SIG-M5 treated with dmso at 0.1 percent for 504 hours (cell line): ENCODE data around the gene SNRNP35.
"Not testable (repeated sequence)": the region's sequence is repeated elsewhere in the genome, so short reads cannot be mapped to it uniquely, and the experiment has no call there.

Experiments used
- DNase-seq: peaks from one replicate; lab custom pipeline; 2025; ENCODE audit not compliant: unreplicated experiment; lab: John Stamatoyannopoulos, UW

Gene SNRNP35

GRCh38 chr12:123446333-123446713, 11.6 kb upstream of the SNRNP35 start:
- no peak for DNase-seq

GRCh38 chr12:123449249-123449733, 8.6 kb upstream of the SNRNP35 start:
- DNase-seq: no peak

DNA sequence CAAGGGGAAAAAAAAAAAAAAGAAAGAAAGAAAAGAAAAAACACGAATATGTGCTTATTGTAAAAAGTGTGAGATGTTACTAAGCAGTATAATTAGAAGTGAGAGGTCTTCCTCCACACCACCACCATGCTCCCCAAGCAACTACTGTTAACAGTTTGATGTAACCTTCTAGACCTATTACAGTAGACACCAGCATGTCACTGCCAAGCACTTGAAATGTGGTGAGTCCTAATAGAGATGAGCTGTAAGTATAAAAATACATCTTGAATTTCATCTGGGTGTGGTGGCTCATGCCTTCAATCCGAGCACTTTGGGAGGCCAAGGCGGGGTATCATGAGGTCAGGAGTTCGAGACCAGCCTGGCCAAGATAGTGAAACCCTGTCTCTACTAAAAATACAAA, 8.1 kb upstream of the SNRNP35 start:
- DNase-seq: no peak

DNA sequence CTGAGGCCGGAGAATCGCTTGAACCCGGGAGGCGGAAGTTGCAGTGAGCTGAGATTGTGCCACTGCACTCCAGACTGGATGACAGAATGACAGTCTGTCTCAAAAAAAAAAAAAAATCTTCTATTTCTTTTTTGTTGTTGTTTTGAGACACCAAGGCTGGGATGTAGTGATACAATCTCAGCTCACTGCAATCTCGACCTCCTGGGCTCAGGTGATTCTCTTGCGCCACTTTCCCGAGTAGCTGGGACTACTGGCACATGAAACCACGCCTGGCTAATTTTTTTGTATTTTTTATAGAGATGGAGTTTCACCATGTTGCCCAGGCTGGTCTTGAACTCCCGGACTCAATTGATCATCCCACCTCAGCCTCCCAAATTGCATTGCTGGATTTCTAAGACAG, 7.3 kb upstream of the SNRNP35 start:
- DNase-seq: no peak

DNA sequence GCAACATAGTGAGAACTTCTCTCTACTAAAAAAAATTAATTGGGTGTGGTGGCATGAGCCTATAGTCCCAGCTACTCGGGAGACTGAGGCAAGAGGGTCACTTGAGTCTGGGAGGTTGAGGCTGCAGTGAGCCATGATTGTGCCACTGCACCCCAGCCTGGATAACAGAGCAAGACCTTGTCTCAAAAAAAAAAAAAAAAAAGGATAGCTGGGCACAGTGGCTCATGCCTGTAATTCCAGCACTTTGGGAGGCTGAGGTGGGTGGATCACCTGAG, 5.7 kb upstream of the SNRNP35 start:
- DNase-seq: not testable (repeated sequence)

DNA sequence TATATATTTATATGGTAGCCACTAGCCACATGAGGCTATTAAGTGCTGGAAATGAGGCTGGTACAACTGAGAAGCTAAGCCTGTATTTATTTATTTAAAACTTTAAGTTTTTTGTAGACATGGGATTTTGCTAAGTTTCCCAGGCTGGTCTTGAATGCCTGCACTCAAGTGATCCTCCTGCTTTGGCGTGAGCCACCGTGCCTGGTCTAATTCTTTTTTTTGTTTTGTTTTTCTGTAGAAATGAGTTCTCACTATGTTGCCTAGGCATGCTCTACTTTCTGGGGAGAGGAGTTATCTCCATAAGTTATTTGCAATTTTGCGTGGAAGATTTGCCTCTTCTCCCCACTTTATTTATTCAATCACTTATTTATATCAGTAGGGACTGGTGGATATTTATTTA, 4.8 kb upstream of the SNRNP35 start:
- no peak for DNase-seq

GRCh38 chr12:123463174-123463573, 5.2 kb downstream of the SNRNP35 start:
- not testable (repeated sequence) for DNase-seq

GRCh38 chr12:123465084-123465483, 7.1 kb downstream of the SNRNP35 start:
- no peak for DNase-seq

GRCh38 chr12:123468786-123469185, 10.8 kb downstream of the SNRNP35 start:
- DNase-seq: peak; percentile 31

- no peak for DNase-seq
Measured at GRCh38 chr12:123469978-123470377, 12.0 kb downstream of the SNRNP35 start.

DNA sequence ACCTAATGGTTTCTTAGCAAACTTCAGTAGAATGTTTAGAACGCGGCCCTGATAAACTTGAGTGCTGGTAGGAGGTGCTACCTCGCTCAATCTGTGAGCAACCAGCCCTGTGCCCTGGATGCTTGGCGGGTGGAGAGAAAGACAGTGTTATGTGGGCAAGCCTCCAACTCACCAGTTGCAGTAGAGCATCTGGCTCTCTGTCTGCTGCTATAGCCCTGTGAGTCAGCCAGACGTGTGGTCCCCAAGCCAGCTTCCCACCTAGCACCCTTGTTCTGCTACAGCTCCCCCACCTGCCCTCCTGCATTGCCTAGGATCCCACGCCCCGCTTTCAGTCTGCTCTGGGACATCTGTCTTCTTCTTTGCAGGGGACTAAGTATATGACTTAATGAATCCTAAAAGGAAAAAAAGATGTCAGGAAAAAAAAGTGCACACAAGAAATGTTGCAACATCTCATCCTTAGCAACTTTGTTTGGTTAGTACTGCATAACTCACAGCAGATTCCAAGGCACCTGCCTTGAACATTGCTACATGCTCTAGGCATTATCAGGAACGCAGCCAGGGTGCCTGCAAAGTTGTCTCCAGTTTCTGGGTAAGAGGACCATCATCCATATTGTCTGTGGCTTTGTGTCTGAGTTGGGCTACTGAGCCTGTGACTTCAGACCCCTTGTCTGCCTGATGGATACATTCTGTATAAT, 13.6 kb downstream of the SNRNP35 start:
- DNase-seq: no peak

DNA sequence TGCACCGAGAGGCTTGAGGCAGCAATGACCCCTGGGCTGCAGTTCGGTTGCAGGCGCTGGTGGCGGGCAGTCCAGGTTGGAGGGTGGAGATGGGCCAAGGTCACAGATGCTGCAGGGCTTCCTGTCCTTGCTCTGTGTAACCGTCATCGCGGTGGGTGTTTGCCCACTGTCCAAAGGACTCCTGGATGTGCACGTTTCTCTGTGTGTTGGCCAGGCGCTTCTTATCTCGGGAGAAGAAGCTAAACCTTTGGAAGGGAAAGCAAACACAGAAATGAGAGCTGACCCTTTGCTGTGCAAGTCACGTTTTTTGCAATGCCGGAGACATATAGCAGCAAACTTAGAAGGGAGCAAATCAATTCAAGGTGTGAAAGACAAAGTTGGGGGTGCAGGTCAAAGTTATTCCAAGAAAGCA, 14.5 kb downstream of the SNRNP35 start:
- no peak for DNase-seq

GRCh38 chr12:123474485-123475245, 16.7 kb downstream of the SNRNP35 start:
- DNase-seq: no peak

GRCh38 chr12:123475246-123475703, 17.3 kb downstream of the SNRNP35 start:
- DNase-seq: no peak

DNA sequence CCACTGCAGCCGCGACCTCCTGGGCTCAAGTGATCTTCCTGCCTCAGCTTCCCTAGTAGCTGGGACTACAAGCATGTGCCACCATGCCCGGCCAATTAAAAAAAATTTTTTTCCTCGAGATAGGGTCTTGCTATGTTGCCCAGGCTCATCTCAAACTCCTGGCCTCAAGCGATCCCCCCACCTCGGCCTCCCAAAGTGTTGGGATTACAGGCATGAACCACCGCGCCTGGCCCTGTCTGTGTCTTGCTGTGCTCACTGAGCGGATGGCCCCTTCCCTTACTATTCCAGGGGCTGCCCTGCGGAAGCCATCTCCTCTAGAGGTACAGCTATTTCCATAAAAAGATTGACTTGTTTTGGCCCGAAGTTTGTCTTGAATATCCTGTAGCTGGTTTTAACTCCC, 20.1 kb downstream of the SNRNP35 start:
- DNase-seq: no peak

DNA sequence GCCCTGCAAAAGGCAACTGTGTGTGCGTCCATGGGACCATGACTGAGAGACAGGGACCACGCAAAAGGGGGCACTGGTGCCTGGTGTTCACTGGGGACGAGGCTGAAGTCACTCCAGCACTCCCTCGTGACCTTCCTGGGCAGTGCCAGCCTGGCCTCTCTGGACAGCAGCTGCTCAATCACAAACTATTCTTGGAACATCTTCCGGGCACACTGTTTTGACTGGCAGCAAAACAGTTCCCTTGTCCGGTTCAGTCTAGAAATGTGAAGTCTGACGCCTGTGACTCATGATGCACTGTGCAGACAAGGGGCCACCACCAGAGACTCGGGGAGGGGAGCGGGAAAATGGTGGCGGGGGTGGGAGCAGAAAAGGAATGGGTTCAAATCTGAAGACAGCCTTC, 20.8 kb downstream of the SNRNP35 start:
- no peak for DNase-seq

- no peak for DNase-seq
Measured at GRCh38 chr12:123479442-123480180, 21.7 kb downstream of the SNRNP35 start.

DNA sequence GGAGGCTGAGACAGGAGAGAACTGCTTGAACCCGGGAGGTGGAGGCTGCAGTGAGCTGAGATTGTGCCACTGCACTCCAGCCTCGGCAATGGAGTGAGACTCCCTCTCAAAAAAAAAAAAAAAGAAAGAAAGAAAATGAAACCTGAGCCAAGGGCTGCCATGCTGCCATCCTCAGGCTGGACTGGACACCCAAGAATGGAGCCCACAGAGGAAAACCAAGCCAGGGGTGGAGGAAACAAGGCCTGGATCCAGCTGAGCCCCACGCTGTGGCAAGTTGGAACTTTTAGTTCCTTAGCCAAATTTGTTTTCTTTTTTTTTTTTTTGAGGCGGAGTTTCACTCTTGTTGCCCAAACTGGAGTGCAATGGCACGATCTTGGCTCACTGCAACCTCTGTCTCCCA, 23.3 kb downstream of the SNRNP35 start:
- DNase-seq: not testable (repeated sequence)

- DNase-seq: no peak
Measured at GRCh38 chr12:123482876-123483275, 24.9 kb downstream of the SNRNP35 start.

DNA sequence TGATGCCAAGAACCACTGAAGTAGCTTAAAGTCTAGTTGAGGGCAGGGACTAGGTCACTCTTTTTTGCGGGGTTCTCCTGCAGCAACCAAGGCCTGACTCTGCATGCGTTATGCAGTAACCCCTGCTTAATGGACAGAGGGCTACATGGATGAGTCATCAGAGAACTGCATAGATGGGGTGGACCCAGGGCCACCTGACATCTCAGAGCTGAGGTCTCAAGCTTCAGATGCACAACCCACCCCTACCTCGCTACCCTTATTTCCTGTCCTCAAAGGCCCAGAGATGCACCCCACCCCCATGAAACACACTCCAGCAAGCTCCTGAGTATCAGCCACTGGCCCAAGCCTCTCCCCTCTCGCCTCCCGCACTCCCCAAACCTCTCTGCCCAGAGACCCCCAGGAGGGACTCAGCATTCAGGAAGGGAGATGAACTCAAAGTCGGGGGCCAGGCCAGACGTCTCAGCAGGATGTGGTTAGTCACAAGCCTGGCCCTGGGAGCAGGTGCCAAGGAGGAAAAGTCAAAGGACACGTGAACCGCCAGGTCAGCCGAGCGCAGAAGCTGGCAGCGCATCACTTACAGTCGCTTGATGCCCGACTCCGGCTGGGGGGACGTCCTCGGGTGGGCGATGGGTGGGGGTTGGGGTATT, 25.8 kb downstream of the SNRNP35 start:
- no peak for DNase-seq

DNA sequence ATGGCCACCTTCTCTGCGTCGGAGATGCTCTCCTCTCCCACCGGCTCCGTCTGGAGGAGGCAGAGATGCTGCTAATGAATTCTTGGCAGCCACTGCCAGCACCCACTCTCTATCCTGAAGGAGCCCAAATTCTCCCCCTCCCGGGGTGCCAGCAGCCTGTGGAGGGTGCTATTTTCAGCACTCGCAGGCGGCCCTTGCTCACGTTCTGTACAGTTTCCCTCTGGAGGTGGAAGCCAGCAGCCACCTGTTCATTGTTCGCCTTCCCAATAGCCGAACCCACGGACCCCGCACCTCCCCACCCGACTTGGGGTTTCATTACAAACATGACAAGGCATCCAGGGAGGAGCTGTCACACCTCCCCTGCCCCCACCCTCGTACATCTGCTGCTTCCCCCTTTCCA, 27.8 kb downstream of the SNRNP35 start:
- no peak for DNase-seq
